Measurements from ENCODE around the gene DNALI1. TPM values are rescaled to one million over a fixed set of nuclear protein-coding genes. Genes with fewer than 3 reads are reported as not detected.

Gene DNALI1
- total and polyA plus RNA-seq, 2 experiments from 2014 or later = 11.5 to 38.8 TPM

GRCh38 chr1:37545019-37545418, 11.7 kb upstream of the DNALI1 start:
- H3K4me2 ChIP-seq = no peak overlapping the region
- H3K27ac ChIP-seq = no peak overlapping the region
- H4K20me1 ChIP-seq (ENCODE audit: insufficient read depth, poor library complexity, severe bottlenecking) = no peaks in the 10 kb centered on the region
- no peaks in the 10 kb centered on the region for H3K9me3 ChIP-seq (ENCODE audit: low read depth)
- H3K79me2 ChIP-seq = peaks cover 16% of the 10 kb centered on the region
- no peak overlapping the region for H2AFZ ChIP-seq
- no peak for DNase-seq (ENCODE audit: low spot score)
- TF ChIP-seq EZH2 (IDR thresholded peaks at IDR 0.05; ENCODE audit: borderline replicate concordance) (no peak), EZH2phosphoT487 (IDR thresholded peaks at IDR 0.05; ENCODE audit: low read depth, severe bottlenecking, unreplicated experiment) (no peak), CTCF (IDR thresholded peaks at IDR 0.05; ENCODE audit: poor library complexity) (no peak)
- no peaks in the 10 kb centered on the region for H3K36me3 ChIP-seq (replicated peaks; ENCODE audit: insufficient read depth, low read depth)
- no peaks in the 10 kb centered on the region for H3K27me3 ChIP-seq
- no peaks in the 10 kb centered on the region for H3K9me2 ChIP-seq (replicated peaks; ENCODE audit: insufficient read depth)
- H3K4me1 ChIP-seq (ENCODE audit: insufficient read depth) = no peaks in the 10 kb centered on the region
- 90% methylated on average over 5 of the region's 5 CpGs for WGBS (ENCODE audit: low lambda C conversion rate, missing lambda C conversion rate)
- no peak overlapping the region for H3K4me3 ChIP-seq

GRCh38 chr1:37549341-37549740, 7.4 kb upstream of the DNALI1 start:
- no peak overlapping the region for H3K4me2 ChIP-seq
- H3K27ac ChIP-seq = no peak overlapping the region
- no peaks in the 10 kb centered on the region for H3K36me3 ChIP-seq (replicated peaks; ENCODE audit: insufficient read depth, low read depth)
- DNase-seq (ENCODE audit: low spot score) = no peak
- H3K9me2 ChIP-seq (replicated peaks; ENCODE audit: insufficient read depth) = no peaks in the 10 kb centered on the region
- H4K20me1 ChIP-seq (ENCODE audit: insufficient read depth, poor library complexity, severe bottlenecking) = peaks cover 6% of the 10 kb centered on the region
- WGBS (ENCODE audit: low lambda C conversion rate, missing lambda C conversion rate) = 93% methylated on average over 6 of the region's 6 CpGs
- H3K4me1 ChIP-seq (ENCODE audit: insufficient read depth) = no peaks in the 10 kb centered on the region
- H3K4me3 ChIP-seq = no peak overlapping the region
- H3K9me3 ChIP-seq (ENCODE audit: low read depth) = no peaks in the 10 kb centered on the region
- no peaks in the 10 kb centered on the region for H3K27me3 ChIP-seq
- peaks cover 44% of the 10 kb centered on the region for H3K79me2 ChIP-seq
- no peak for TF ChIP-seq EZH2phosphoT487 (IDR thresholded peaks at IDR 0.05; ENCODE audit: low read depth, severe bottlenecking, unreplicated experiment)
- no peak for TF ChIP-seq CTCF (IDR thresholded peaks at IDR 0.05; ENCODE audit: poor library complexity)
- H2AFZ ChIP-seq = no peak overlapping the region

GRCh38 chr1:37553598-37553926, 3.2 kb upstream of the DNALI1 start:
- WGBS (ENCODE audit: low lambda C conversion rate, missing lambda C conversion rate) = 8% methylated on average over 11 of the region's 11 CpGs
- DNase-seq (ENCODE audit: low spot score) = no peak
- Histone ChIP-seq H3K4me3 (peak overlapping the region; percentile 43), H2AFZ (peak overlapping the region; percentile 43), H3K9me3 (ENCODE audit: low read depth) (no peaks in the 10 kb centered on the region), H3K9me2 (replicated peaks; ENCODE audit: insufficient read depth) (no peaks in the 10 kb centered on the region), H3K4me1 (ENCODE audit: insufficient read depth) (peaks cover 16% of the 10 kb centered on the region), H4K20me1 (ENCODE audit: insufficient read depth, poor library complexity, severe bottlenecking) (peaks cover 6% of the 10 kb centered on the region), H3K27me3 (no peaks in the 10 kb centered on the region), H3K4me2 (peak overlapping the region; percentile 88), H3K79me2 (peaks cover 45% of the 10 kb centered on the region), H3K27ac (peak overlapping the region; percentile 85), H3K36me3 (replicated peaks; ENCODE audit: insufficient read depth, low read depth) (no peaks in the 10 kb centered on the region)
- TF ChIP-seq EZH2phosphoT487 (IDR thresholded peaks at IDR 0.05; ENCODE audit: low read depth, severe bottlenecking, unreplicated experiment) = no peak
- no peak for TF ChIP-seq EZH2 (IDR thresholded peaks at IDR 0.05; ENCODE audit: borderline replicate concordance)
- TF ChIP-seq CTCF (IDR thresholded peaks at IDR 0.05; ENCODE audit: poor library complexity) = no peak

Data from hepatocyte (in vitro differentiated cells).